ENCODE measurements around the gene SLC25A10.

DNA sequence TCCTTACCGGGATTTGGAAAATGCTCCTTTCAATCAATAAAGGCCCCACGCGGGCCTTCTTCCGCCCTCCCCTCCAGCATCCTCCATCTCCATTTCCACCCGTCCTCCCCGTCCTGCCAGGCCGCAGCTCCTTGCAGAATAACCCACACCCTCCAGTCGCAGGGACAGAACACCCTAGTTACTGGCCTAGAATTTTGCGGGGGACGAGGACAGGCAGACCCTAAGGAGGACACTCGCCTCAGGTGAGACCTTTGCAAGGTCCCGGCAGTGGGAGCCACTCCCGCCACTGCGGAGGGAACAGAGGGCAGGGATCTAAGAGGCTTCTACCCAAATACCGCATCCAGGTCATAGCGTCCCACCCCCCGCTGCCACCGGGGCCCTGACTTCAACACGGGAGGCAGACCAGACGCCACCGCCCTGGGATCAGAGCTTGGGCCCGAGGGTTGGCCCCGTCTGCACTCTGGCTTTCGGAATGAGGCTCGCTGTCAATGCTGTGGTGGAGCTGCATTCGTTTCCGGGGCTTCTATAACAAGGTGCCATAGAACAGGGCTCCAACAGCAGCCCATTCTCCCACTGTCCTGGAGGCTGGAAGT lies 26.8 kb downstream of the SLC25A10 start:
- TF ChIP-seq, protein P1, sequence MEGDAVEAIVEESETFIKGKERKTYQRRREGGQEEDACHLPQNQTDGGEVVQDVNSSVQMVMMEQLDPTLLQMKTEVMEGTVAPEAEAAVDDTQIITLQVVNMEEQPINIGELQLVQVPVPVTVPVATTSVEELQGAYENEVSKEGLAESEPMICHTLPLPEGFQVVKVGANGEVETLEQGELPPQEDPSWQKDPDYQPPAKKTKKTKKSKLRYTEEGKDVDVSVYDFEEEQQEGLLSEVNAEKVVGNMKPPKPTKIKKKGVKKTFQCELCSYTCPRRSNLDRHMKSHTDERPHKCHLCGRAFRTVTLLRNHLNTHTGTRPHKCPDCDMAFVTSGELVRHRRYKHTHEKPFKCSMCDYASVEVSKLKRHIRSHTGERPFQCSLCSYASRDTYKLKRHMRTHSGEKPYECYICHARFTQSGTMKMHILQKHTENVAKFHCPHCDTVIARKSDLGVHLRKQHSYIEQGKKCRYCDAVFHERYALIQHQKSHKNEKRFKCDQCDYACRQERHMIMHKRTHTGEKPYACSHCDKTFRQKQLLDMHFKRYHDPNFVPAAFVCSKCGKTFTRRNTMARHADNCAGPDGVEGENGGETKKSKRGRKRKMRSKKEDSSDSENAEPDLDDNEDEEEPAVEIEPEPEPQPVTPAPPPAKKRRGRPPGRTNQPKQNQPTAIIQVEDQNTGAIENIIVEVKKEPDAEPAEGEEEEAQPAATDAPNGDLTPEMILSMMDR (IDR thresholded peaks at IDR 0.05): no peak
- TF ChIP-seq POLR2A (IDR thresholded peaks at IDR 0.05): no peak
